Renal cortical epithelial cell (primary cell): ENCODE results near the gene LATS2. TPM values are rescaled to one million over a fixed set of nuclear protein-coding genes. Genes with fewer than 3 reads are reported as not detected.

Source experiments
- DNase-seq: peaks from one replicate; pipeline ENCODE4 v3.0.0-alpha.2; 2011; ENCODE audit warnings: low read depth
- total RNA-seq: library from RNA; depleted of rRNA; stranded (reverse); fragments of >200 nt; gene quantifications from 2 replicates; pipeline ENCODE4 v1.2.3, GENCODE V29; 2014

The LATS2 gene
- total RNA-seq, 1 donor from 2014 or later: 27.1 TPM

- DNase-seq: no peak
Observed at GRCh38 chr13:21018220-21018619, 43.2 kb downstream of the LATS2 start.

DNA sequence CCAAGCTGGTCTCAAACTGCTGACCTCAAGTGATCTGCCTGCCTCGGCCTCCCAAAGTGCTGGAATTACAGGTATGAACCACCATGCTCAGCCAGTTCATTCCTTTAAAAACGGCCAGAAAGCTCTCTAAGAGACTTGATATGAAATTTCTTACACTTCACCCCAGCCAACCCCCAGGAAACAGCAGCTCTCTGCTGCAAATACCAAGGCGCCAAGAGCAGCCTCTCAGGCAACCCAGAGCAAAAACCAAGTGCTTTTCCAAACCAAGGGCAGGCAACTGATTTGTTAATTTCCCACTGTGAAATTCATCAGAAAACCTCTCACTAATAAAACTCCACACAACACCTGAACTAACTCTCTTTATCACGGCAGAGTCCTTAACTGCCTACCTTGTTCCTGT is 44.9 kb downstream of the LATS2 start:
- DNase-seq: no peak

DNA sequence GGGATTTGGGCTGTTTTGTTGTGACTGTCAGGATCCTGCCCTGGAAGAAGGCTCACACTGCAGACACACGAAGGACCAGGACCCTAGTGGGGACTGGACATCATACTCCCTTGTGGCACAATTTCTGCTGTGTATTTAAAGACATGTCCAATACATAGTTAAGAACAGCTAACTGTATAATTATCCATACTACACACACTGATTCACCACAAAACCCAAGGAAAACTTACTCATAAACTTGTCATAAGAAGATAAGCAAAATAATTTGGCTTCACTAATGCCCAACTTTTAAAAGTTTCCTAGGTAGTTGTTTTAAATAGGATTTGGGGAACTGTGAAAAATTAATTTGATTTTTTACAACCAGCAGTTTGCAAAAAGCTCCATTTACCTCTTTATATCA is 46.1 kb downstream of the LATS2 start:
- no peak for DNase-seq

DNA sequence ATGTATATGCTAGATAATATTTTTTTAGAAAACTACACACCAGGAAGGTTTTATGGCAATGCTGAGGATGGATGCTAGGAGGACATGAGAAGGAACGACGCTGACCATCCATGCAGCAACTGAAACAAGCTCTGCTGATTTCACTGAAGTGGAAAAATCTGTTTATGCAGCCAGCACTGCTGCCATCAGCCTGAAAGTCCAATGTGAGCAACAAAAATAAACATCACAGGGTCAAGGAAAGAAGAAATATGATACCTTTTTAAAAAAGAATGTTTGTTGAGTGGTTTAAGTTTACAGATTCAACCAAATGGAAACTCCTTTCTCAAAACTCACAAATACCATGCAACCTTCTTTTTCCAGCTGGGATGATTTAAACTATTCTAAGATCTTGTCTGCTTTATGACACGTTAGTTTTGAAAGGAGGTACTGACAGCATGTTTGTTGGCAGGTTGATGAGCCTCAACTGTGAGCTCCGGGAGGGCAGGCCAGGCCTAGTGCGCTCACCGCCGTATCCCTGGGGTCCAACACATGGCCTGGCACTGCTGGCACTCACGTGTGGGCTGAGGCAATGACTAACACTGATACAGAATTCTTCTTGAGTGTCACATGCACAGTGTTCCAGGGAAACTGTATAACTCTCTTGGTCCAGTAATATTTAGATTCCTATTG is 46.8 kb downstream of the LATS2 start:
- peak; percentile 74 for DNase-seq

DNA sequence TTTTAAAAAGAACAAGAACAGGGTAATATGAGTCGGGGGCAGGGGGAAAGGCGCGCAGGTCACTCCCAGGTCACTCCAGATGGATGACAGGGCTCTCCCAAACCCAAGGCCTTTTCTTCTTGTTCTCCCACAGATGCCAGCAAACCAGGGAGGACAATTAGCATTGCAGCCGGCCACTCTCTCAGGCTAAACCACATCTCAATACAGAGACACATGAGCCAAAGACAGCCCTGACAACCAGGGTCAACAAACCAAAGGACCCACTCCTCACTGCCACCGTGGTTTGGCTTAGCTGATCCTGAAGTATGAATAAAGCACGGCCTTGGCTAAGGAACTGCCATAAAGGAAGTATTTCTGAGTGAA is 47.3 kb downstream of the LATS2 start:
- DNase-seq: no peak

- no peak for DNase-seq
Observed at GRCh38 chr13:21013682-21014038, 47.7 kb downstream of the LATS2 start.

DNA sequence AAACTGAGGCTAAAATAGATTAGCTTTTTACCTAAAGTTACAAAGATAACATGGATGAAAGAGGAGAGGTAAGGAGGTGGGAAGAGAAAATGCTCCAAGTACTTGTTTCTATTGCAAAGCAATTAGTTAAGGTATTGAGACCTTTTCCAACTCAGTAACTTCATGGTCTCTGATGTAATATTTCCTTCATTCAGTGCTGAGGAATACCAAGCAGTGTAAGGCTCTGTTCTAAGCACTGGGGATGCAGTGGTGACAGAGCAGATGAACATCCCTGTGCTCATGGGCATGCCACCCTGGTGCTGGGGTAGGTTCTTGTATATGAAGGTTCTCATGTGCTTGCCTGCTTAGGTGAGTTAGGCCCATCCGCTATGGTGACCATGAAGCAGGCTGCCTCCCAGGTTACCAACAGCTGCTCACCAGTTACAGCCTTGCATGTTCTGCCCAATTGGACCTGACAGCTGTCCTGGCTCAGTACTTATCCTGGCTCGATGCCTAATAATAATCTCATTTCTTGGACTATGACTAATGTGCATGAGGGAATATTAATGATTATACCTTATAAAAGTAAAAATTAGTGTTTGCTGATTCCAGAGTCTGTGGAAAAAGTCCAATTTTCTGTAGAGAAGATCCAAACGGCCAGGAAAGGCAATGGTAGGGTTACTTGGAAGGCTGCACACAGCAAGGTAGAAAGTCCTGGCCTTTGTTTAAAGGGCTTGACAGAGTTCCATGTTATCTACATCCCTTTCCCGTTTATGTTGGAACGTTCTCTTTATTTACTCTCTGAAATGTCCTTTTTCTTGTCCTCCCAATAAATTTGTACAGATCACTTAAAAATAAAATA is 48.3 kb downstream of the LATS2 start:
- DNase-seq: peak; percentile 62

DNA sequence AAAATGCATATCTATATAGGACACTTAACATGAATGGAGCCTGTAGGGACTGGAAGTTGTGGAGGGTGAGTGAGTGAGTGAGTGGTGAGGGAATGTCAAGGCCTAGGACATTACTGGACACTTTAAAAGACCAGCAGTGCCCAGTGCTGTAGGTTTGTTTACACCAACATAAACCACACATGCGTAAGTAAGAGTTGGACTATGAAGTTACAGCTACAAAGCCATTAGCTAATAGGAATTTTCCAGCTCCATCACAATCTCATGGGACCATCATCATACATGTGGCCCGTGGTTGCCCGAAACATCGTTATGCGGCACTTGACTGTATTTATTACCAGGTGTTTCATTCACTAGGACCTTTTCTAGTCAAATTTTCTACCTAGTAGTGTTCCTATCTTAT is 49.2 kb downstream of the LATS2 start:
- no peak for DNase-seq

DNA sequence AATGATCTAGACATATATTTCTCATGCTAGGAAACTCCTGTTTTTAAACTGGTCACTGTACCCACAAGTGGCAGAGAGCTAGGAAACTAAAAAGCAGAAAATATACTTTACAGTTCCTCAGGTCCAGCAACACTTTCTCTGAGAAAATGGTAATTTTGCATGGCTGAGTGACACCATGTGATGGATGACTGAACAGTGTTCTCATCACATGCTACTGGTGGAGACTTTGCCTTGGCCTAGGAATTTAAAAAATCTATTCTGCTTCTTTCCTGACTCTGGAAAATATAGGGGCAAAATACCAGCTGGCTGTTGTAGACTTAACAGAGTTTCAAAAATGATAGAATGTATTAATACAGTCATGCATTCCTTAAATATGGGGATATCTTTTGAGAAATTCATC is 50.0 kb downstream of the LATS2 start:
- DNase-seq: peak; percentile 70

GRCh38 chr13:21010621-21011020 is 50.8 kb downstream of the LATS2 start:
- peak; percentile 66 for DNase-seq

GRCh38 chr13:21009036-21009435 is 52.4 kb downstream of the LATS2 start:
- no peak for DNase-seq

GRCh38 chr13:21008026-21008425 is 53.4 kb downstream of the LATS2 start:
- DNase-seq: no peak

GRCh38 chr13:21006141-21007005 is 55.0 kb downstream of the LATS2 start:
- no peak for DNase-seq

- DNase-seq: no peak
Observed at GRCh38 chr13:21005193-21005592, 56.2 kb downstream of the LATS2 start.

DNA sequence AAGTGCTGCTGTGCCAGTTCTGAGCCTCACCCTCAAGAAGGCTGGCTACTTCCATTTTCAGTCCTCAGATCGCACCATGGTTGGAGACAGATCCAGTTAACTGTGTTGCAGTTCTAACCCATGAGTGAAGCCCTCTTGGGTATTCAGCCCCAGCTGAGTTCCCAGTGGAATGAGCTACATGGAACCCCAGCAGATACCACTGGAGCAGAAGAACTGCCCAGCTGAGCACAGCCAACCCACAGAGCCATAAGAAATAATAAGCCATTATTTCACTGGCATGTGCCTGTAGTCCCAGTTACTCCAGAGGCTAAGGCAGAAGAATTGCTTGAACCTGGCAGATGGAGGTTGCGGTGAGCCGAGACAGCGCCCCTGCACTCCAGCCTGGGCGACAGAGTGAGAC is 59.9 kb downstream of the LATS2 start:
- DNase-seq: no peak

- no peak for DNase-seq
Observed at GRCh38 chr13:21000647-21001046, 60.7 kb downstream of the LATS2 start.

DNA sequence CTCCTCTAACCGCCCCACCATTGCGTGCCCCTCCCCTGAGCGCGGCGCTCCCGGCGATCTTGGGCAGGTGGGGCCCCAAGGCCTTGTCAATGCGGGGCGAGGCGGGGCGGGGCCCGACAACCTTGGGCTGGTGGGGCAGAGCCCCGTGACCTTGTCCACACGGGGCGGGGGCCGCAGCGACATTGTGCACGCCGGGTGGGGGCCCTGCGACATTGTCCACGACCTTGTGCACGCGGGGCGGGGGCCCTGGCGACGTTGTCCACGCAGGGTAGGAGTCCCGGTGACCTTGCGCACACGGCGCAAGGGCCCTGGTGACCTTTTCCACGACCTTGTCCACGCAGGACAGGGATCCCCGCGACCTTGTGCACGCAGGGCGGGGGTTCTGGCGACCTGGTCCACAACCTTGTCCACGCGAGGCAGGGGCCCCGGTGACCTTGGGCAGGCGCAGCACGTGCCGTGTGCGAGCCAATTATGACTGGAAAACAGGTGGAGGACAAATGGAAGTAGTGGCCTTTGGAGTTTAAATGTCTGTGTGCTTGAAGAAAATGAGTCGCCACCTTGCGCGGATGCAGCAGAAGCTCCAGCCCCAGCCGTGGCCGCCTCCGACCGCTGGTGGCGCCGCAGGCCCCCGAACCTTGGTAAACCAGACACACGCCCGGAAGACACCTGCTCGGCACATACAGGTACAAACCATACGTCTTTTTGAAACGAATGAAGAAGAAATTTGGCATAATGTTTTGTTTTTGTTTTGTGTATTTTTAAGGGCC is 62.6 kb downstream of the LATS2 start:
- no peak for DNase-seq

DNA sequence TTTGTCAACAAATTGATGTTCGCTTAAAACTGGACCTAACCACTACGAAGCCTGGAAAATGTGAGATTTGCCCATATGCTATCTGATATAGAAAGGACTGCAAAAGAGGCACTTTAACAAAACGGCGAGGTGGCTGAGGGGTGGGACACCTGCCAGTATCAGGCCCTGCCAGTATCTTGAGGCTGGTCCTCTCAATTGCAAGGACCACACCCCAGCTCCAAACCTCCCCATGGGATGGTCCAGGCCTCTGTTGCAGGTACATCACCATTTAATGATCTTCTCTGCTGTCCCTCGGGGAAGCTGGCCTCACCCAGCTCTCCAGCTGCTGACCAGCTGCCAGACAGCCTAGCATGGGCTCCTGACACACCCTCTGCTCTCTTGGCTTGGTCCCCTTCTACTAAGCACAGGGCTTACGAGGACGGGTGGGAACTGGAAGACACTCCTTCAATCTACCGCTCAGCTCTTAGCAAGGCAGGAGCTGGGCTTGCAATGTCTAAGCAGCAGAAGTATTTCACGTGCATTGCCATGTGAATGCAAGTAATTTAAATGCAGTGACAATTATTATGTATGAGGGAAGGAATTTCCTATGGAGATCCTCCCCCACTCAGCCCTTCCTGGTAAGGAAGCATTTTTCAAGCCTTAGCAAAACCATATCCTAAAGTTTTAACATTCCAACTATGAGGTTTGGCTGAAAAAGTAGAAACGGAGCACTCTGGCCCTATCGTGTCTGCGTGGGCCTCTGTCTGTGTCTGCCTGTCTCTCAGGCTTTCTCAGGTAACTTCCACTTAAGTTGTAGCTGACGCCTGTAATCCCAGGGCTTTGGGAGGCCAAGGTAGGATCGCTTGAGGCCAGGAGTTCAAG is 63.9 kb downstream of the LATS2 start:
- DNase-seq: peak; percentile 43

GRCh38 chr13:20995245-20995838 is 66.0 kb downstream of the LATS2 start:
- no peak for DNase-seq

DNA sequence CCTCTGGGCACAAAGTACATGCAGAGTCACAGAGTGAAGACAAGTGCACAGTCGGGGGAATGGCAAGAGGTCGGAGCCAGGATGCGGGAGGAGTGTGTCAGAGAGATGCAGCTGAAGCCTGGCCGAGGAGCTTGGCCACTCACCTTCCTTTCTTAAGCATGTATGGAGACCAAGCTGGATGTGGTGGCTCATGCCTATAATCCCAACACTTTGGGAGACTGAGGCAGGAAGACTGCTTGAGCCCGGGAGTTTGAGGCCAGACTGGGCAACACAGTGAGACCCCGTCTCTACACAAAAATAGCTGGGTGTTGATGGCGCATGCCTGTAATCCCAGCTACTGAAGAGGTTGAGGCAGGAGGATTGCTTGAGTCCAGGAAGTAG is 67.0 kb downstream of the LATS2 start:
- no peak for DNase-seq
